Coronary artery (tissue), 2 donors: ENCODE data around the gene CEP162.

Experiments
- DNase-seq: peaks from one replicate; pipeline ENCODE4 v3.0.0-alpha.2; 2017; ENCODE audit warnings: low spot score
- H3K27ac ChIP-seq, 2 donors: fragments of 200-600 bp; sonication (generic); one replicate each; pipeline ENCODE4 v1.5.1; 2016 to 2019
- H3K4me3 ChIP-seq: fragments of 200-600 bp; sonication (generic); 2 replicates; pipeline ENCODE4 v1.5.1; 2016; ENCODE audit warnings: mild to moderate bottlenecking, moderate library complexity
- TF ChIP-seq, protein P1 (sequence below): fragments of 200-600 bp; sonication (generic); IDR thresholded peaks from one replicate; pipeline ENCODE4 v1.5.1; 2019; ENCODE audit warnings: antibody characterized with exemption

The CEP162 gene, protein sequence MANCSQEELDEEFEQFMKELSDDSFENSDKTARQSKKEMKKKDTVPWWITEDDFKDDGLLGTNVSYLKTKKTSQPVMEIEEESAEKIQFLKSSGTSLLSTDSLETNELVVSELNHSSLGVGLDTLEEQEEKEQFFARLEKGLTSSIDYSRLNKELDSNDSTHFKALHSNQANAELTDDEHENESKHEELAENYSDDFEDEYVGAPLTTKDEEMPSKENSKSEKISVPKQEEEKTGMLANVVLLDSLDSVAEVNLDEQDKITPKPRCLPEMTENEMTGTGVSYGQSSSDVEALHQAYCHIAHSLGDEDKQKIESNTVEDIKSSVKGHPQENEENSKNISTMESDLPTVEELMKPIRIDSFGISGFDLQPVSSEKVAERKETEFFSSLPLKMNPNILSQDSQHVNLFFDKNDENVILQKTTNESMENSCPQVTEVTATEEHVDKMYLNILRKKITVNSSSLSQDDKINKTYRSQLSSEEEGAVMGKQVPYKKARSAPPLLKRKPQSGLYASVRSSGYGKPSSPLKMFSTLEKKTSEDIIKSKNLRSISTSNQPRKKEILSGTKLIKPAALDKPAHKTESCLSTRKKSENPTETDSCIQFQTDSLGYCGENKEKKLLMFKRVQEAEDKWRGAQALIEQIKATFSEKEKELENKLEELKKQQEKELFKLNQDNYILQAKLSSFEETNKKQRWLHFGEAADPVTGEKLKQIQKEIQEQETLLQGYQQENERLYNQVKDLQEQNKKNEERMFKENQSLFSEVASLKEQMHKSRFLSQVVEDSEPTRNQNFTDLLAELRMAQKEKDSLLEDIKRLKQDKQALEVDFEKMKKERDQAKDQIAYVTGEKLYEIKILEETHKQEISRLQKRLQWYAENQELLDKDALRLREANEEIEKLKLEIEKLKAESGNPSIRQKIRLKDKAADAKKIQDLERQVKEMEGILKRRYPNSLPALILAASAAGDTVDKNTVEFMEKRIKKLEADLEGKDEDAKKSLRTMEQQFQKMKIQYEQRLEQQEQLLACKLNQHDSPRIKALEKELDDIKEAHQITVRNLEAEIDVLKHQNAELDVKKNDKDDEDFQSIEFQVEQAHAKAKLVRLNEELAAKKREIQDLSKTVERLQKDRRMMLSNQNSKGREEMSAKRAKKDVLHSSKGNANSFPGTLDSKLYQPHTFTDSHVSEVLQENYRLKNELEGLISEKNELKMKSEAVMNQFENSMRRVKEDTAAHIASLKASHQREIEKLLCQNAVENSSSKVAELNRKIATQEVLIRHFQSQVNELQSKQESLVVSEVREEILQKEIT (N-terminal part only)

DNA sequence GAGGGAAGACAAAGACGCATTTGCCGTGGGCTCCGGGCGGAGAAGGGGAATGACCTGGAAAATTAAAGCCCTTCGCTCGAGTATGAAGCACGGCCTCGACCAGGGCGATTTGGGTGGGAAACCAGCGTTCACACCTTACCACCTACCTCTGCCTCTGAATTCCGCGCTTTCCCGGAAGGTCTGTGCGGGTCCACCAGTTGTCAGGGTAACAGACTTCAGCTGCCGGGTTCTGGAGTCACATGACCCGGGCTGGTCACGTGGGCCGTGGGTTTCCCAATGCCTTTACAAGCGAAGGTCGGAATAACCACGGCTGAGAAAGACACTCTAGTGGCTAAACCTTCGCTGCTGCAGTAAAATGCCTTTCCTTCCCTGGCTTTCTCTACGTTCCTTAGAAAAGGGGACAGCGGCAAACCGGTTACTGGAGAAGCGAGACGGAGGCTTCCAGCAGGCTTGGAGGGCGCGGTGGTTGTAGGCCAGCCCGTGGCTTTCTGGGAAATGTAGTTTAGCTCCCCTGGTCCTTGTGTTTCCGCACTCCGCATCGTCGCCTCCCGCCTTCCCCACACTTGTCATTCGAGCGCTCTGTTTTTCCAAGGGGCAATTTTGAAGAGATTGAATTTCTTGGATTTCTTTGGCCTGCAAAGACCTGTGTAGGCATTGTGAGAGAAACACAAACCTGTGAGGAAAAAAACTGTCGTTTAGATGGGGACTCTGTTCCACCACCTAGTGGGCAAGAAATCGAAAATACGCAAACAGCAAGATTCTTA lies at the start of gene CEP162:
Gene CEP162 (minus strand): TSS at position 210 of the 764 bp plus-strand sequence. CDS start 1,250 bp downstream, outside the sequence.
- TF ChIP-seq, protein P1, sequence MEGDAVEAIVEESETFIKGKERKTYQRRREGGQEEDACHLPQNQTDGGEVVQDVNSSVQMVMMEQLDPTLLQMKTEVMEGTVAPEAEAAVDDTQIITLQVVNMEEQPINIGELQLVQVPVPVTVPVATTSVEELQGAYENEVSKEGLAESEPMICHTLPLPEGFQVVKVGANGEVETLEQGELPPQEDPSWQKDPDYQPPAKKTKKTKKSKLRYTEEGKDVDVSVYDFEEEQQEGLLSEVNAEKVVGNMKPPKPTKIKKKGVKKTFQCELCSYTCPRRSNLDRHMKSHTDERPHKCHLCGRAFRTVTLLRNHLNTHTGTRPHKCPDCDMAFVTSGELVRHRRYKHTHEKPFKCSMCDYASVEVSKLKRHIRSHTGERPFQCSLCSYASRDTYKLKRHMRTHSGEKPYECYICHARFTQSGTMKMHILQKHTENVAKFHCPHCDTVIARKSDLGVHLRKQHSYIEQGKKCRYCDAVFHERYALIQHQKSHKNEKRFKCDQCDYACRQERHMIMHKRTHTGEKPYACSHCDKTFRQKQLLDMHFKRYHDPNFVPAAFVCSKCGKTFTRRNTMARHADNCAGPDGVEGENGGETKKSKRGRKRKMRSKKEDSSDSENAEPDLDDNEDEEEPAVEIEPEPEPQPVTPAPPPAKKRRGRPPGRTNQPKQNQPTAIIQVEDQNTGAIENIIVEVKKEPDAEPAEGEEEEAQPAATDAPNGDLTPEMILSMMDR = no peak
- peak within 1 kb of the TSS; percentile 77 to 97 for H3K27ac ChIP-seq
- H3K4me3 ChIP-seq = peak within 1 kb of the TSS; percentile 81
- DNase-seq = peak; percentile 95

DNA sequence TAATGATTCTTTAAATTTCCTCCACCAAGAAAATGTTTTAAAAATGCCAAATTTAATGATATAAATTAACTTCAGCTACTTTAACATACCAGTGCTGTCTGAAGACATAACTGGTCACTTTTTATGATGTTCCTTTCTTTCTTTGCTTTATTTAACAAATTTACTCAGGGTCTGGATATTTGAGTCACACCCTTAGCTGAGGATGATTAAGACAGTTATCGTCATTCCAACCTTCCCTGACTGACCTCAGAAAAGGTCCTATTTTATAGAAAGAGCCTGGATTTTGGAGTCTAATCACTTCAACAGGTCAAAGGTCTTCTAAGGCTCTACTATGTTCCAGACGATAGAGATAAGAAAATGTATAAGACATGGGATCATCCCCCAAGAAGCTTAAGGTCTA lies 47.4 kb upstream of the CEP162 start:
- TF ChIP-seq, protein P1 = no peak
- DNase-seq = no peak
- Histone ChIP-seq H3K4me3 (no peak overlapping the region), H3K27ac (no peak overlapping the region)

DNA sequence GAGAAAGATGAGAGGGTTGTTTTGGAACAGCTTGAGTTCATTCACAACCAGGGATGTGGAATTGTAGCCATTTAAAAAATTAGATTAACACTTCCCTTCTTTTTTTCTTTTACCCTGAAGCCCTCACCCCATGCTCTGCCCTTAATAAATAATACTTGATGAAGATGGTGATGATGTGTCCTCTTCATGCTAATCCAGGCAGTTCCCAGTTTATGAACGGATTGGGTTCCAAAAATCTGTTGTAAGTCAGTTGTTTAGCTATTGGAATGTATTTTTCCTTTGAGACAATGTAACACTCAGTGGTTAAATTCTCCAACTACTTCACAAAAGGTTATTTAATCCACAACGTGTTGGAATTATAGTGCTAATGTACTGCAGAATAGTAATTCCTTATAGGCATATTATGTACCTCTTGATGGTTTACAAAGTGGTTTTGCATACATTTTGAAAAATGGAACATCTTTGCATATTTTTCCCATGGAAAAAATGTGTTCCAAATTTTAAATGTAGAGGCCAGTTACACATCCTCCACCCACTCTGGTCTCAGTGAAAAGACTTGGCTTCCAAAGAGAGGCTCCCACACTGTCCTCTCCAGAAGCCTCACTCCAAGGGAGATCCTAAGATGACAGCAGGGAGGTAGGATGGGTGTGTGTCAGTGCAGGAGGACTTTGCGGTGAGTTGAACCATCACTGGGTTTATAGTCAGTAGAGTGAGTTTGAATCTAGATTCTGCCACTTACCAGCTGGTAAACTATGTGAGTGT lies 45.8 kb upstream of the CEP162 start:
- TF ChIP-seq, protein P1 = no peak
- no peak for DNase-seq
- H3K4me3 ChIP-seq = no peak overlapping the region
- no peak overlapping the region for H3K27ac ChIP-seq

DNA sequence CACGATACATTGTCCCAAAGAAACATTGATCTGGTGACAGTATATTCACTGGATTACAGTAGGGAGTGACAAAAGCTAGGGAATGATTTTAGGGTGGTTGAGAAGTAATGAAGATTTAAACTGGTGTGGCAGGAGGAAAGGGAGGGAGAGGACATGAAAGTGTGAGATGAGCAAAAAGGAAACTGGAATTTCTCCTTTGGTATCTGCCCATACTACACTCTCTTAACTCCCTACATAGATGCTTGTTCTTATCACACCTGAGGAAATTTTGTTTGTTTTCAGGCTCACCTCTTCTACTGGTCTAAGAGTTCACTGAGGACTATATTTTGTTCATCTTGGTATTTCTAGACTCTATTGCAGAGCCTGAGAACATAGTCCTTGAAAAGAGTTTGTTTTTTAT lies 44.9 kb upstream of the CEP162 start:
- TF ChIP-seq, protein P1 = no peak
- Histone ChIP-seq H3K4me3 (no peak overlapping the region), H3K27ac (no peak overlapping the region)
- DNase-seq = no peak

DNA sequence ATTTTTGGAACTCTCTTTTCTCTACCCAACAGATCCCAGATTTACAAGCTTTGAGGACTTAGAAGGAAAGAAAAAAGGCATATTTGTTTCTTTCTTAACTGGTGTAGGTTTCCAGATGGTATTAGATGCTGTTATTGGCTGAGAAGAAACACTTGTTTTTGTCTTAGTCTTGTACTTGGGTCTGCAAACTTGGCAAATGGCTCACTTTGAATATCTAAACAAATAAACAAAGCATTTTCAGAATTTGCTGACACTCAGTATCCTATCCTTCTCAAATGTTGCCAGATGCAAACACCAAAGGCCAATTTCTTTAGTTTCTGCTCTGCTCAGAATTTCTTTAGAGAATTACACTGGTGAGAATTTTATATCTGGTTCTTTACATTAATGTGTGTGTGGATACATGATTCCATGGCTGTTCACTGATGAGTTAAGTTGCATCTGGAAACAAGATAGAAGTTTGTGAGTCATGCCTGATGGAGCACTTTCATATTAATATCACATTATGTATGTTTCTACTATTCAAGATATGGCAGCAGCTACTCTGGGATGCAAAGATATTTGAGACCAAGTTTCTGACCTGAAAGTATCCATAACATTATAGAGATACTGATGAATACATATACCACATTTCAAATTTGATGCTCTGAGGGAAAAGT lies 43.7 kb upstream of the CEP162 start:
- DNase-seq = no peak
- Histone ChIP-seq H3K4me3 (no peak overlapping the region), H3K27ac (peak overlapping the region in 1 of 2 donors; percentile 32)
- TF ChIP-seq, protein P1 = no peak
